HepG2 (cell line): ENCODE measurements around the gene ARHGAP5. TPM values are rescaled to one million over a fixed set of nuclear protein-coding genes. Genes with fewer than 3 reads are reported as not detected.

Experiments
- ATAC-seq: fragments of 200-7000 bp; cut with Tn5 transposase; 3 replicates; pipeline ENCODE4 v1.9.1; 2020; ENCODE audit warnings: mild to moderate bottlenecking, moderate library complexity
- BruUV-seq: library from RNA; stranded (reverse); fragments of 400-500 nt; replicated peaks from 2 replicates; lab custom pipeline; 2021; lab: Mats Ljungman, UMichigan
- CTCF ChIA-PET: fragments of 300-600 bp; formaldehyde crosslinking; extraction: SDS; loops from one replicate; lab custom pipeline; 2021; ENCODE audit warnings: low total read pairs, inconsistent platforms, low intra/inter-chr PET ratio; lab: Yijun Ruan, JAX
- POLR2A ChIA-PET: fragments of 350-600 bp; sonication (Branson Sonifier 250); formaldehyde crosslinking; loops from one replicate; lab custom pipeline; 2020; ENCODE audit warnings: antibody characterized with exemption, inconsistent platforms; lab: Yijun Ruan, JAX
- DNase-seq: peaks from one replicate; pipeline ENCODE4 v3.0.0-alpha.2; 2015; ENCODE audit warnings: low spot score
- FAIRE-seq: peaks from 3 replicates; lab custom pipeline; 2011; peaks lifted over from hg19 to GRCh38; lab: Jason Lieb, UNC
- H2AFZ ChIP-seq: one replicate; pipeline ENCODE4 v1.6.1; 2011; ENCODE audit warnings: low read length, inconsistent platforms
- H3K27ac ChIP-seq: fragments of 300-600 bp; 3 replicates; pipeline ENCODE4 v1.8.0; 2011; ENCODE audit warnings: mixed run types, mild to moderate bottlenecking, mixed read lengths, low read length, inconsistent platforms; ENCODE audit not compliant: insufficient read depth; ENCODE audit errors: extremely low read length
- H3K27me3 ChIP-seq, 2 experiments: fragments of 200-600 bp in 1 of 2; 2 replicates in 1 of 2; 3 replicates in 1 of 2; pipeline versions ENCODE4 v1.6.0 to v1.8.0; 2011; ENCODE audit warnings: low read length in 2 of 2, mild to moderate bottlenecking in 2 of 2, moderate library complexity in 2 of 2, inconsistent platforms in 1 of 2; ENCODE audit not compliant: insufficient read depth in 2 of 2, control insufficient read depth in 1 of 2
- H3K36me3 ChIP-seq, 2 experiments: fragments of 200-600 bp in 1 of 2; replicated peaks in 1 of 2; 2 replicates in 1 of 2; 3 replicates in 1 of 2; pipeline versions ENCODE4 v1.5.1 to v1.8.0; 2011; ENCODE audit warnings: low read length in 2 of 2, inconsistent platforms in 1 of 2; ENCODE audit not compliant: insufficient read depth in 2 of 2, control insufficient read depth in 1 of 2
- H3K4me1 ChIP-seq: 2 replicates; pipeline ENCODE4 v1.5.1; 2012; ENCODE audit warnings: low read length, inconsistent platforms; ENCODE audit not compliant: insufficient read depth
- H3K4me2 ChIP-seq: 2 replicates; pipeline ENCODE4 v1.6.0; 2011; ENCODE audit warnings: low read depth, low read length, inconsistent platforms
- H3K4me3 ChIP-seq, 3 experiments: fragments of 200-600 bp in 1 of 3; sonication (generic), shearing (Covaris generic) in 1 of 3; replicated peaks in 1 of 3; 2 replicates each; pipeline ENCODE4 v1.5.1; 2011 to 2016; ENCODE audit warnings: low read length in 3 of 3, inconsistent platforms in 2 of 3, low read depth in 2 of 3, mild to moderate bottlenecking in 2 of 3, control low read depth in 1 of 3, mixed read lengths in 1 of 3; ENCODE audit not compliant: insufficient read depth in 1 of 3
- H3K79me2 ChIP-seq: one replicate; pipeline ENCODE4 v1.6.1; 2011; ENCODE audit warnings: low read length, inconsistent platforms; ENCODE audit not compliant: insufficient read depth
- H3K9ac ChIP-seq: 2 replicates; pipeline ENCODE4 v1.6.0; 2011; ENCODE audit warnings: mild to moderate bottlenecking, low read depth, low read length, inconsistent platforms; ENCODE audit not compliant: insufficient read depth
- H3K9me3 ChIP-seq: 2 replicates; pipeline ENCODE4 v1.5.1; 2012; ENCODE audit warnings: mild to moderate bottlenecking, low read length
- H4K20me1 ChIP-seq: 2 replicates; pipeline ENCODE4 v1.6.0; 2011; ENCODE audit warnings: inconsistent platforms, mild to moderate bottlenecking, low read length, moderate library complexity; ENCODE audit not compliant: insufficient read depth
- ADNP ChIP-seq: sonication (generic); formaldehyde crosslinking; IDR thresholded peaks from 2 replicates; pipeline ENCODE4 v1.4.0; 2020; ENCODE audit warnings: missing genetic modification reagents
- CBX1 ChIP-seq: IDR thresholded peaks from one replicate; pipeline ENCODE4 v1.6.1; 2016; ENCODE audit warnings: antibody characterized with exemption, low read depth
- CCAR2 ChIP-seq: fragments of 200-400 bp; formaldehyde crosslinking; optimal IDR thresholded peaks from 2 replicates; pipeline ENCODE3; 2018; ENCODE audit warnings: low read depth, mild to moderate bottlenecking, low read length, moderate library complexity
- MIER2 ChIP-seq: IDR thresholded peaks from 2 replicates; pipeline ENCODE4 v1.6.1; 2016; ENCODE audit warnings: missing biosample characterization, missing genetic modification reagents
- SRF ChIP-seq: IDR thresholded peaks from 2 replicates; pipeline ENCODE4 v1.6.1; 2011; ENCODE audit warnings: mild to moderate bottlenecking, low read depth, low read length, moderate library complexity
- ZBTB46 ChIP-seq: sonication (generic); formaldehyde crosslinking; IDR thresholded peaks from 2 replicates; pipeline ENCODE4 v1.4.0; 2020; ENCODE audit warnings: mild to moderate bottlenecking, missing genetic modification reagents, borderline replicate concordance
- ZC3H4 ChIP-seq: sonication (generic); formaldehyde crosslinking; IDR thresholded peaks from 2 replicates; pipeline ENCODE4 v1.4.0; 2020; ENCODE audit warnings: missing genetic modification reagents, borderline replicate concordance
- ZNF414 ChIP-seq: sonication (generic); formaldehyde crosslinking; IDR thresholded peaks from 2 replicates; pipeline ENCODE4 v1.5.0; 2020; ENCODE audit warnings: missing genetic modification reagents
- ZNF792 ChIP-seq: IDR thresholded peaks from 2 replicates; pipeline ENCODE4 v1.6.1; 2016
- WGBS: methylation state at CpG from one replicate; pipeline ENCODE4 v1.1.6; 2017; ENCODE audit warnings: low lambda C conversion rate; 5-methylcytosine and 5-hydroxymethylcytosine counted together
- in situ Hi-C: cut with HindIII; loops from 2 replicates; pipeline ENCODE4 v1.10.0; 2017; ENCODE audit warnings: low pct_unique_long_range_greater_than_20kb; ENCODE audit not compliant: extremely low pct_ligation_motif_present
- intact Hi-C: fragments of 100-400 bp; cut with micrococcal nuclease; formaldehyde crosslinking; loops from one replicate; pipeline ENCODE4 v1.10.0; 2022; ENCODE audit not compliant: unreplicated experiment
- polyA plus RNA-seq, 8 experiments: library from polyadenylated mRNA; depleted of rRNA in 3 of 8; stranded (reverse) in 7 of 8; unstranded in 1 of 8; fragments of >200 nt; fragmentation: Illumina TruSeq in 4 of 8; extraction: Trizol in 4 of 8; gene quantifications; 2 replicates each; pipeline versions ENCODE4 v1.2.1 to v1.2.3, GENCODE V29; 2011 to 2016; ENCODE audit warnings: low read depth in 4 of 8, missing spikeins in 1 of 8, mixed read lengths in 1 of 8; ENCODE audit not compliant: insufficient read depth in 1 of 8
- total RNA-seq, 5 experiments: library from RNA; depleted of rRNA; stranded (reverse); fragments of >200 nt; fragmentation: Illumina TruSeq; extraction: Trizol; gene quantifications; 2 replicates each; pipeline ENCODE4 v1.2.3, GENCODE V29; 2016; ENCODE audit warnings: low read depth in 1 of 5

Gene ARHGAP5
- total and polyA plus RNA-seq, 2 of the 13 experiments (the other 11 are each of a cell fraction or from before 2014, with no cell fraction given) = 33.7 to 144 TPM

GRCh38 chr14:32193532-32193931 is 116.4 kb downstream of the ARHGAP5 start:
- Histone ChIP-seq H3K27me3 (no peaks in the 10 kb centered on the region), H3K27ac (no peak overlapping the region), H2AFZ (no peak overlapping the region), H3K4me1 (no peaks in the 10 kb centered on the region), H3K9me3 (no peaks in the 10 kb centered on the region), H3K9ac (no peak overlapping the region), H4K20me1 (no peaks in the 10 kb centered on the region), H3K4me2 (no peak overlapping the region), H3K4me3 (no peak overlapping the region), H3K79me2 (no peaks in the 10 kb centered on the region), H3K36me3 (no peaks in the 10 kb centered on the region)
- in situ Hi-C loops = no loop called here
- no peak for DNase-seq
- BruUV-seq = no TSS peak
- FAIRE-seq = no peak
- TF ChIP-seq ZC3H4 (CRISPR knock-in tag) (no peak), MIER2 (CRISPR knock-in tag) (no peak), SRF (no peak), ZBTB46 (CRISPR knock-in tag) (no peak), ADNP (CRISPR knock-in tag) (no peak), CBX1 (no peak), ZNF792 (CRISPR knock-in tag) (no peak), ZNF414 (CRISPR knock-in tag) (no peak), CCAR2 (no peak)
- CTCF ChIA-PET = no interaction called here
- POLR2A ChIA-PET = no interaction called here
- no peak for ATAC-seq
- 78% methylated on average over 2 of the region's 2 CpGs for WGBS
- intact Hi-C loops = no loop called here
